Eye (tissue), 1 donor: ENCODE measurements around the gene FAM76A.
"Not testable (repeated sequence)": the region's sequence is repeated elsewhere in the genome, so short reads cannot be mapped to it uniquely, and the experiment has no call there.

Experiments
- DNase-seq: peaks from one replicate; pipeline ENCODE4 v3.0.0-alpha.2; 2015

The FAM76A gene

DNA sequence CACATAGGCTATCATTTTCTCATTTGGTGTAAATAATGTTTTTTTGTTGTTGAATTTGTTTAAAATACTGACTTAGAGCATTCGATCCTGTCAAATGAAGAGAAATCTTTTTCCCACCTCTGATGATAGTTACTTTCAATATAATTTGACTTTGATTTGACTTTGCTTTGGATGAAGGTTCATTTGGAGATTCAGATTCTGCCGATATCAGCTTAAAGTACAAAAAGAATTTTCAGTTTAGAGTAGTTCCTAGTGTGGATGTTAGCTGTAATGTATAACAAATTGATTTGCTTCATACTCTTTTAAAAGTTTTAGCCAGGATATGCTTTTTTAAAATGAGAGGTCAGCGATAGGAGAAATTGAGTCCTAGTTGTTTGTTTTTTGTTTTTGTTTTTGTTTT lies 57.2 kb downstream of the FAM76A start:
- no peak for DNase-seq

DNA sequence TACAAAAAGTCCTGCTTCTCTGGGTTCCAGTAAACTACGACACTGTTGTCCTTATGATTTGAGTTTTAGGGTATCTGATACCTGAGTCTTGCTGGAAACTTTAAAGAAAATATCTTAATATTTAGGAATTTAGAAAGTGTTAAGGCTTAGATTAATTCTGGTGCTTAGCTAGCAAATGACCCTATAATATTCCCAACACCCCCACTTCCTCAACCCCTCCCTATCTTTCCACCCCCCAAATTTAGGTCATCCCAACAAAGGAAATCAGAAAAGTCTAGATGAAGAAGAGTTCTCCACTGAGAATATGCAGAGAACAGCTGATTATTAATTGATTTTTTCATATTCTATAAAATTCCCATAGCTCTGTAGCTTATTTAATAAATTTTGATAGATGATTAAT lies 58.9 kb downstream of the FAM76A start:
- no peak for DNase-seq

DNA sequence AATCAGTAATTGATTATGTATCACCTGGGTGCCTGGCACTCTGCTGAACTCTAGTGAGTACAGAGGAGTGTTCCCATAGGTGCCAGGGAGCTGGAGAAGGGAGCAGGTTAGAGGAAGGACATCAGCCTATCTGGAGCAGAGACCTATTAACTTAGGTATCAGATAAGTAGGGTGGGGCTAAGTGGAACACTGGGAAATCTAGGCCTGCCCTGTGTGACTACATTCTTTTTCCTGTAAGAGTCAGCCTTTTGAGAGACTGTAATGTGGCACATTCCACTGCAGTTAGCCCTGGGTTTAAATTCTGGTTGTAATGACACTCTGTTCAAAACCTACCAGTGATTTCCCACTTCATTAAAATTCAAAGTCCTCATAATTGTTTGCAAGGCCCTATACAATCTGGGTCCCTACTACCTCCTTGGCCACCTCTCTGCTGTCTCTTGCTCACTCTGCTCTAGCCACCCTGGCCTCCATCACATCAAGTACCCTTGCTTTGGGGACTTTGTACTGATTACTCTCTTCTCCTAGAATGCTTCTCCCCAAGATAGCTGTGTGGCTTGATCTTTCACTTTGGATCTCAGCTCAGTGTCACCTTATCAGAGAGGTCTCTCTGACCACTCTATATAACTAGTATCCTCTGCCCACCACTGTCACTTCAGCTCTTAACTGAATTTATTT lies 60.2 kb downstream of the FAM76A start:
- no peak for DNase-seq

DNA sequence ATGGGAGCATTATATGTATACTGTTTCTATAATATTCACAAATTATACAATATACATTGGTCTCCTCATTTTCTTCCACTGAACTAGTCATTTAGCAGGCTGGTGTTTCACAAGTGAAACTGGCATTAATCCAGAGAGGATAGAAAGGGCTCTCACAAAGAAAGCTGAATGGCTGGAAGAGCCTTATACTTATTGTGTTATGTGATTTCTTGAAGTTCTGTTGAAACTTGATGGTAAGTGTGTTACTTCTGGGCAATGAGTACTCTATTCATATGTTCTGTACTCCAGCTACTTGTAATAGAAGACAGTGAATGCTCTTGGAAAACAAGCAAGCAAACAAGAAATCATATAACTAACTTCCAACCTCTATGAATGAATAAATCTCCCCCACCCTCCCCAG lies 62.1 kb downstream of the FAM76A start:
- no peak for DNase-seq

DNA sequence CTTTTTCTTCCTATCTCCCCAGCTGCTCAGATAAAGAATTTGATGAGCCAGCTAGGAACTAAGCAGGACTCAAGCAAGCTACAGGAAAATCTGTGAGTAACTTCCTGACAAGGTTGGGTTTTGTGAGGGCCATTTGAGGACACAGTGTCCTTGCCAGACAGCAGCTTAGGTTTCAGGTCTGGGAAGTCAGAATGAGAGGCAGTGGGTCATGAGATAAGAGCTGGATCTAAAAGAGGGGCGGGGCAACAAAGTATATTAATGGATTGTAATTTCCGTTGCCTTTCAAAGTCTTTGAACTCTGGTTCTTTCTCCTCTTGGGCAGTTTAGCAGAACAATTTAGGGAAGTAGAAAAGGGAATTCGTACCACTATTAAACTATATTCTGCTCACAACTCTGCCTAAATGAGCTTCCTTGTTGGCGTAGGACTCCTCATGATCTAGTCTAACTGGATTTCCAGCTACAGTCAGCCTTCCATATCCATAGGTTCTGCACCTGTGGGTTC lies 63.8 kb downstream of the FAM76A start:
- no peak for DNase-seq

DNA sequence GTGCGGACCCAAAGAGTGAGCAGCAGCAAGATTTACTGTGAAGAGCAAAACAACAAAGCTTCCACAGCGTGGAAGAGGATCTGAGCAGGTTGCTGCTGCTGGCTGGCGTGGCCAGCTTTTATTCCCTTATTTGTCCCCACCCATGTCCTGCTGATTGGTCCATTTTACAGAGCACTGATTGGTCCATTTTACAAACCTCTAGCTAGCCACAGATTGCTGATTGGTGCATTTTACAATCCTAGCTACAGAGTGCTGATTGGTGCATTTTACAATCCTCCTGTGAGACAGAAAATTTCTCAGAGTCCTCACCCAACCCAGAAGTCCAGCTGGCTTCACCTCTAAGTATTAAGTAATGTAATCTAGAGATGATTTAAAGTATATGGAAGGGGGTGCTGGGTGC lies 64.5 kb downstream of the FAM76A start:
- DNase-seq, result not testable (repeated sequence)

GRCh38 chr1:27795601-27796000 lies 69.8 kb downstream of the FAM76A start:
- no peak for DNase-seq

- no peak for DNase-seq
Observed at GRCh38 chr1:27804791-27805190, 79.0 kb downstream of the FAM76A start.

DNA sequence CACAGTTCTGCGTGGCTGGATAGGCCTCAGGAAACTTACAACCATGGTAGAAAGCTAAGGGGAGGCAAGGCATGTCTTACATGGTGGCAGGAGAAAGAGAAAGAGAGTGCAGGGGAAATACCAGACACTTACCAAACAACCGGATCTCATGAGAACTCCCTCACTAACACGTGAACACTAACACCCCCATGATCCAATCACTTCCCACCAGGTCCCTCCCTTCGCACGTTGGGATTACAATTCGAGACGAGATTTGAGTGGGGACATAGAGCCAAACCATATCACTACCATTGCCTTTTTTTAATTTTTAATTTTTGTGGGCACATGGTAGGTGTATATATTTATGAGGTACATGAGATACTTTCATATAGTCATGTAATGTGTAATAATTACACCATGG lies 81.0 kb downstream of the FAM76A start:
- no peak for DNase-seq

- DNase-seq, result no peak
Observed at GRCh38 chr1:27807385-27807784, 81.6 kb downstream of the FAM76A start.

- not testable (repeated sequence) for DNase-seq
Observed at GRCh38 chr1:27808131-27808530, 82.4 kb downstream of the FAM76A start.

DNA sequence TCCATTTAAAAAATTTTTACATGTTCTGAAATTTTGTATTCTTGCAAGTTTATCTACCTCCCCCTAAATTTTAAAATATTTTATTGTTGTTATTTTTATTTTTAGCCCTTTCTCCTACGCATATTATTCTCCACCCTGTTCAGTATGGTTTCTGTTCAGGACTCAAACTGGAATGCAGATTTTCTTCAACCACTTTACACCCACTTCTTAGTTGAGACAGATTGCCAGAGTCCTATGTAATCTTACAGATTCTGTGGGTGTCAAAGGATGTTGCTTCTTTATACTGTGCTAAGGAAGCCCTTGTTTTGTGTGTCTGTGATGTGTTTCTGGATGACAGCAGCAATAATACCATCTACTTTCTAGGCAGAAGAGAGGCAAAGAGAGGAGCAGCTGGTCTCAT lies 84.1 kb downstream of the FAM76A start:
- no peak for DNase-seq

- DNase-seq, result no peak
Observed at GRCh38 chr1:27811741-27812500, 86.2 kb downstream of the FAM76A start.
